Glutamatergic neuron (in vitro differentiated cells): Measurements from ENCODE around the gene ATE1. TPM values are rescaled to one million over a fixed set of nuclear protein-coding genes. Genes with fewer than 3 reads are reported as not detected.
"Not testable (repeated sequence)": the region's sequence is repeated elsewhere in the genome, so short reads cannot be mapped to it uniquely, and the experiment has no call there.

ENCODE experiments used
- DNase-seq: peaks from one replicate; pipeline ENCODE4 v3.0.0; 2022
- H3K27ac Mint-ChIP-seq: one replicate; pipeline ENCODE4 v1.8.0; 2020; ENCODE audit warnings: mild to moderate bottlenecking, mixed read lengths, inconsistent platforms; ENCODE audit not compliant: unreplicated experiment
- H3K27me3 Mint-ChIP-seq: one replicate; pipeline ENCODE4 v1.8.0; 2020; ENCODE audit warnings: mild to moderate bottlenecking, moderate library complexity, mixed read lengths, inconsistent platforms; ENCODE audit not compliant: unreplicated experiment
- H3K36me3 Mint-ChIP-seq: one replicate; pipeline ENCODE4 v1.8.0; 2020; ENCODE audit warnings: mild to moderate bottlenecking, mixed read lengths, inconsistent platforms; ENCODE audit not compliant: unreplicated experiment
- H3K4me1 Mint-ChIP-seq: one replicate; pipeline ENCODE4 v1.8.0; 2020; ENCODE audit warnings: mild to moderate bottlenecking, low read depth, mixed read lengths, inconsistent platforms; ENCODE audit not compliant: unreplicated experiment
- H3K4me3 Mint-ChIP-seq: one replicate; pipeline ENCODE4 v1.8.0; 2020; ENCODE audit warnings: mild to moderate bottlenecking, mixed read lengths, inconsistent platforms; ENCODE audit not compliant: unreplicated experiment
- H3K9me3 Mint-ChIP-seq: one replicate; pipeline ENCODE4 v1.8.0; 2020; ENCODE audit warnings: mild to moderate bottlenecking, moderate library complexity, mixed read lengths, inconsistent platforms; ENCODE audit not compliant: unreplicated experiment
- CTCF ChIP-seq: fragments of 200-600 bp; sonication (generic); IDR thresholded peaks from one replicate; pipeline ENCODE4 v1.5.0; 2021; ENCODE audit not compliant: partially characterized antibody, unreplicated experiment
- total RNA-seq: library from RNA; stranded (reverse); fragmentation: NEBNext Ultra II Directional; extraction: Animal tissue kit (Norgen Biotek cat#: 25700); gene quantifications from one replicate; pipeline ENCODE4 v1.2.1, GENCODE V29; 2021; ENCODE audit not compliant: unreplicated experiment

ATE1 gene
- total RNA-seq, 1 donor from 2014 or later, result 30.4 TPM

- Mint-ChIP-seq H3K36me3 (peaks cover 24% of the 10 kb centered on the region), H3K9me3 (peaks cover 9% of the 10 kb centered on the region), H3K27ac (no peak overlapping the region)
Observed at GRCh38 chr10:121764233-121764942, 163.4 kb downstream of the ATE1 start.

DNA sequence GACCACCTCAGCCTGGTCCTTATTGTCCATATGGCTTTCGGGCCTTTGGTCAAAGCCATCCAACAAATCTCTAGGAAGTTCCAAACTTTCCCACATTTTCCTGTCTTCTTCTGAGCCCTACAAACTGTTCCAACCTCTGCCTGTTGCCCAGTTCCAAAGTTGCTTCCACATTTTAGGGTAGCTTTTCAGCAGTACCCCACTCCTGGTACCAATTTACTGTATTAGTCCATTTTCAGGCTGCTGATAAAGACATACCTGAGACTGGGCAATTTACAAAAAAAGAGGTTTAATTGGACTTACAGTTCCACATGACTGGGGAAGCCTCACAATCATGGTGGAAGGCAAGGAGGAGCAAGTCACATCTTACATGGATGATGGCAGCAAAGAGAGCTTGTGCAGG, 170.6 kb downstream of the ATE1 start:
- not testable (repeated sequence) for H3K27me3 Mint-ChIP-seq, H3K4me1 Mint-ChIP-seq, H3K4me3 Mint-ChIP-seq, H3K27ac Mint-ChIP-seq, DNase-seq
- H3K36me3 Mint-ChIP-seq, result peaks cover 51% of the 10 kb centered on the region
- H3K9me3 Mint-ChIP-seq, result peaks cover 28% of the 10 kb centered on the region

More at GRCh38 chr10:121764233-121764942, 163.4 kb downstream of the ATE1 start:
- H3K4me1 Mint-ChIP-seq, result no peaks in the 10 kb centered on the region
- no peak for DNase-seq
- peaks cover 4% of the 10 kb centered on the region for H3K27me3 Mint-ChIP-seq
- TF ChIP-seq CTCF, result no peak
- no peak overlapping the region for H3K4me3 Mint-ChIP-seq

GRCh38 chr10:121755496-121755895, 172.3 kb downstream of the ATE1 start:
- DNase-seq, H3K4me1 Mint-ChIP-seq, H3K27me3 Mint-ChIP-seq, H3K4me3 Mint-ChIP-seq, H3K27ac Mint-ChIP-seq: not testable (repeated sequence)
- peaks cover 27% of the 10 kb centered on the region for H3K9me3 Mint-ChIP-seq
- peaks cover 43% of the 10 kb centered on the region for H3K36me3 Mint-ChIP-seq

DNA sequence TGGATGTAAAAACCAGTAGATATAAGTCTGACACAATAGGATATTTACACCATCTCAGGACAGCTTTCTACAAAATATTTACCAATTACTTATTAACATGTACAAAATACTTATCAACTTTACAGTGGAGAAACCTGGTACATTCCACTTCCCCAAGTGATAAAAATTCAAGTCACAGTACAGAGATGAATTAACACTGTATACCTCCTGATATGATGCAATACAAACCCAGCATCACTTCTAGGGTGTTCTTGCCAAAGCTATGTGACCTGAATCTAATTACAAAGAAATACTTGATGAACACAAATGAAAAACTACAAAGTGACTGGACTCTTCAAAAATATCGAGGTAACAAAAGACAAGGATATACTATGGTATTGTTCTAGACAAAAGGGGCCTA, 173.2 kb downstream of the ATE1 start:
- Mint-ChIP-seq H3K9me3 (peaks cover 20% of the 10 kb centered on the region), H3K36me3 (peaks cover 35% of the 10 kb centered on the region), H3K27me3 (peaks cover 3% of the 10 kb centered on the region), H3K27ac (no peak overlapping the region), H3K4me1 (no peaks in the 10 kb centered on the region), H3K4me3 (no peak overlapping the region)
- TF ChIP-seq CTCF, result no peak
- DNase-seq, result no peak

DNA sequence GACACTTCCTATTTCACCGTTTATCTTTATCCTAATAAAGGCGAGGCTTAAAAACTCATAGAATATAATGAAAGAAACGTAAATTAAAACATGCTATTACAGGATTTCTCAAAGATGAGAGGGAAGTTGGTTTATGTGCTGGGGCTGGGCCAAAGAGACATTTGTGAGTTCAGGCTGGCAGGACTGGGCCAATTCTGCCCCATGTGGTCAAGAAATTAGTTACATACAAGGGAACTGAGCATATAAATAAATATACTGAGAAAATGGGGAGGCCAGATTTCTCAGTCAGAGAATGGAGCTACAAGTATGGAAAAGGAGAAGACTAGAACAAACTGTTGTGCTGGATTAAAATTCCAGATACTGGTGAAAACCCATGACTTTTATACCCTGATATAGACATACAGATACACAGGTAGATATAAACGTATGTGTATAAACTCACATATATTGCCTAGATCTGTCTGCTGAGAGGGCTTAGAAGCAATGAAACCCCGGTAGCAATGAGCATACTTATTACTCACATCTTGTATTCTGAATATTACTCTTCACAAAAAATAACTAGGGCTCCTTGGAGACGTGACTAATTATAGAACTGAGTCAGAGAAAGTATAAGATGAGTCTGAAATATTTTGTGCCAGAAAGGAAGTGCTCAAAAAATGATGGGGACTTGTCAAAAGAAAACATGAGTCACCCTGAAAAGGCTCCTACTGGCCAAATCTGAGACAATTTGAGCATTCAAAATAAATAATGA, 173.9 kb downstream of the ATE1 start:
- Mint-ChIP-seq H3K9me3 (peaks cover 20% of the 10 kb centered on the region), H3K27ac (no peak overlapping the region)

More for the DNA sequence above, 173.9 kb downstream of the ATE1 start:
- H3K36me3 Mint-ChIP-seq, result peaks cover 31% of the 10 kb centered on the region
- peaks cover 2% of the 10 kb centered on the region for H3K27me3 Mint-ChIP-seq
- no peaks in the 10 kb centered on the region for H3K4me1 Mint-ChIP-seq
- TF ChIP-seq CTCF, result peak; percentile 32
- DNase-seq, result no peak
- no peak overlapping the region for H3K4me3 Mint-ChIP-seq
